A549 (cell line): ENCODE measurements around the gene STAC. TPM values are rescaled to one million over a fixed set of nuclear protein-coding genes. Genes with fewer than 3 reads are reported as not detected.

Experiments
- ATAC-seq, 2 experiments: fragments of 200-7000 bp in 1 of 2; fragments of >200 bp in 1 of 2; cut with Nextera tagmentation in 1 of 2; cut with Tn5 transposase in 1 of 2; 3 replicates each; pipeline versions ENCODE4 v1.8.0 to v1.9.1; 2018 to 2020; ENCODE audit warnings: mild to moderate bottlenecking in 1 of 2, moderate library complexity in 1 of 2
- CTCF ChIA-PET: fragments of 300-600 bp; sonication (Branson Sonifier 250); formaldehyde crosslinking; extraction: SDS; loops from one replicate; lab custom pipeline; 2021; ENCODE audit warnings: antibody characterized with exemption, inconsistent platforms; lab: Yijun Ruan, JAX
- POLR2A ChIA-PET: fragments of 350-600 bp; formaldehyde crosslinking; extraction: SDS; loops from one replicate; lab custom pipeline; 2021; ENCODE audit warnings: antibody characterized with exemption, inconsistent platforms; lab: Yijun Ruan, JAX
- DNase-seq, 2 experiments: peaks; one replicate each; pipeline versions ENCODE4 v3.0.0 to v3.0.0-alpha.2; 2011 to 2016; ENCODE audit warnings: low read depth in 1 of 2, low spot score in 1 of 2
- FAIRE-seq: peaks from 2 replicates; lab custom pipeline; 2011; peaks lifted over from hg19 to GRCh38; lab: Jason Lieb, UNC
- H3K27ac ChIP-seq, 2 experiments: fragments of >200 bp; sonication (Bioruptor Twin); formaldehyde crosslinking; 3 replicates each; pipeline ENCODE4 v1.5.1; 2016 to 2017
- H3K4me1 ChIP-seq: fragments of >200 bp; sonication (Bioruptor Twin); formaldehyde crosslinking; 3 replicates; pipeline ENCODE4 v1.6.1; 2016
- H3K4me2 ChIP-seq: fragments of >200 bp; sonication (Bioruptor Twin); formaldehyde crosslinking; 3 replicates; pipeline ENCODE4 v1.6.1; 2016
- H3K4me3 ChIP-seq: fragments of >200 bp; sonication (Bioruptor Twin); formaldehyde crosslinking; 3 replicates; pipeline ENCODE4 v1.5.1; 2016
- H3K9me3 ChIP-seq: fragments of >200 bp; sonication (Bioruptor Twin); formaldehyde crosslinking; 3 replicates; pipeline ENCODE4 v1.6.1; 2016
- BHLHE40 ChIP-seq: IDR thresholded peaks from 2 replicates; pipeline ENCODE4 v1.6.1; 2012; ENCODE audit warnings: low read depth, low read length, inconsistent platforms
- CBX2 ChIP-seq: fragments of 200-600 bp; sonication (generic); IDR thresholded peaks from 2 replicates; pipeline ENCODE4 v1.6.1; 2016; ENCODE audit warnings: low read depth, mild to moderate bottlenecking, borderline replicate concordance
- CBX8 ChIP-seq: fragments of 200-600 bp; sonication (generic); IDR thresholded peaks from 2 replicates; pipeline ENCODE4 v1.6.1; 2016
- CEBPB ChIP-seq, 2 experiments: fragments of >200 bp in 1 of 2; sonication (Bioruptor Twin) in 1 of 2; formaldehyde crosslinking in 1 of 2; IDR thresholded peaks; 2 replicates each; pipeline ENCODE4 v1.6.1; 2012 to 2016
- CHD2 ChIP-seq: fragments of 150-350 bp; IDR thresholded peaks from 2 replicates; pipeline ENCODE4 v1.6.1; 2014; ENCODE audit warnings: low read length; ENCODE audit not compliant: partially characterized antibody
- CHD4 ChIP-seq: fragments of 200-600 bp; sonication (generic); IDR thresholded peaks from 2 replicates; pipeline ENCODE4 v1.6.1; 2016; ENCODE audit warnings: antibody characterized with exemption, mild to moderate bottlenecking, borderline replicate concordance
- EHF ChIP-seq: fragments of 250-450 bp; sonication (Bioruptor Pico); IDR thresholded peaks from 2 replicates; pipeline ENCODE4 v1.5.0; 2020; ENCODE audit warnings: mild to moderate bottlenecking
- EHMT2 ChIP-seq: fragments of 200-600 bp; sonication (generic); IDR thresholded peaks from 2 replicates; pipeline ENCODE4 v1.6.1; 2016; ENCODE audit warnings: antibody characterized with exemption, low read depth, mild to moderate bottlenecking, moderate library complexity
- FOSB ChIP-seq: fragments of 250-450 bp; sonication (Bioruptor Pico); IDR thresholded peaks from 2 replicates; pipeline ENCODE4 v1.5.0; 2020; ENCODE audit warnings: mild to moderate bottlenecking, moderate library complexity
- FOXS1 ChIP-seq: fragments of 250-450 bp; sonication (Bioruptor Pico); IDR thresholded peaks from 2 replicates; pipeline ENCODE4 v1.5.0; 2020; ENCODE audit warnings: mild to moderate bottlenecking, moderate library complexity
- HDAC2 ChIP-seq: fragments of 200-600 bp; sonication (generic); IDR thresholded peaks from 2 replicates; pipeline ENCODE4 v1.6.1; 2016
- HEYL ChIP-seq: fragments of 250-450 bp; sonication (Bioruptor Pico); IDR thresholded peaks from 2 replicates; pipeline ENCODE4 v1.8.0; 2021; ENCODE audit warnings: mild to moderate bottlenecking, moderate library complexity
- HOXB5 ChIP-seq: fragments of 250-450 bp; sonication (Bioruptor Pico); IDR thresholded peaks from 2 replicates; pipeline ENCODE4 v1.5.0; 2020; ENCODE audit warnings: mild to moderate bottlenecking, moderate library complexity
- JUNB ChIP-seq: fragments of >200 bp; sonication (Bioruptor Twin); formaldehyde crosslinking; IDR thresholded peaks from 2 replicates; pipeline ENCODE4 v1.6.1; 2016
- KDM1A ChIP-seq: fragments of 200-600 bp; sonication (generic); IDR thresholded peaks from 2 replicates; pipeline ENCODE4 v1.6.1; 2016; ENCODE audit warnings: low read depth, mild to moderate bottlenecking
- KDM5A ChIP-seq: fragments of 200-600 bp; sonication (generic); IDR thresholded peaks from 2 replicates; pipeline ENCODE4 v1.6.1; 2016; ENCODE audit warnings: antibody characterized with exemption, mild to moderate bottlenecking
- NPAS2 ChIP-seq: fragments of 250-450 bp; sonication (Bioruptor Pico); IDR thresholded peaks from 2 replicates; pipeline ENCODE4 v1.8.0; 2022; ENCODE audit warnings: mild to moderate bottlenecking, moderate library complexity, borderline replicate concordance
- PHF8 ChIP-seq: fragments of 200-600 bp; sonication (generic); IDR thresholded peaks from 2 replicates; pipeline ENCODE4 v1.6.1; 2016; ENCODE audit warnings: low read depth, mild to moderate bottlenecking, antibody characterized with exemption, moderate library complexity, borderline replicate concordance
- POLR2A ChIP-seq: IDR thresholded peaks from 2 replicates; pipeline ENCODE4 v1.6.1; 2012; ENCODE audit warnings: mild to moderate bottlenecking, low read length
- RAD21 ChIP-seq, 2 experiments: fragments of >200 bp in 1 of 2; sonication (Bioruptor Twin) in 1 of 2; formaldehyde crosslinking in 1 of 2; IDR thresholded peaks in 1 of 2; conservative IDR thresholded peaks in 1 of 2; 2 replicates in 1 of 2; 3 replicates in 1 of 2; pipeline ENCODE4 v1.6.1; 2012 to 2018; ENCODE audit warnings: inconsistent platforms in 1 of 2
- RARB ChIP-seq: fragments of 250-450 bp; sonication (Bioruptor Pico); IDR thresholded peaks from 2 replicates; pipeline ENCODE4 v1.8.0; 2021; ENCODE audit warnings: mild to moderate bottlenecking, moderate library complexity
- RCOR1 ChIP-seq: fragments of 150-350 bp; IDR thresholded peaks from 2 replicates; pipeline ENCODE4 v1.6.1; 2014; ENCODE audit warnings: antibody characterized with exemption, low read length, low read depth
- RFX5 ChIP-seq: fragments of 450-650 bp; IDR thresholded peaks from 2 replicates; pipeline ENCODE4 v1.7.1; 2014; ENCODE audit warnings: antibody characterized with exemption, mild to moderate bottlenecking, moderate library complexity
- SMC3 ChIP-seq: fragments of >200 bp; sonication (Bioruptor Twin); formaldehyde crosslinking; IDR thresholded peaks from 3 replicates; pipeline ENCODE4 v1.6.1; 2018; ENCODE audit warnings: inconsistent platforms
- SREBF2 ChIP-seq: fragments of 450-650 bp; IDR thresholded peaks from 2 replicates; pipeline ENCODE4 v1.6.1; 2014; ENCODE audit warnings: mild to moderate bottlenecking, moderate library complexity
- TP53 ChIP-seq: fragments of 250-450 bp; sonication (Bioruptor Pico); IDR thresholded peaks from 2 replicates; pipeline ENCODE4 v1.5.0; 2021; ENCODE audit warnings: mild to moderate bottlenecking, moderate library complexity
- ZNF302 ChIP-seq: fragments of 250-450 bp; sonication (Bioruptor Pico); IDR thresholded peaks from 2 replicates; pipeline ENCODE4 v1.9.0; 2021; ENCODE audit warnings: inconsistent platforms, mild to moderate bottlenecking, moderate library complexity
- ZSCAN20 ChIP-seq: fragments of 250-450 bp; sonication (Bioruptor Pico); IDR thresholded peaks from 2 replicates; pipeline ENCODE4 v1.8.0; 2022; ENCODE audit warnings: mild to moderate bottlenecking, moderate library complexity
- WGBS: methylation state at CpG from one replicate; pipeline ENCODE4 v1.1.6; 2017; ENCODE audit errors: missing lambda C conversion rate; 5-methylcytosine and 5-hydroxymethylcytosine counted together
- polyA plus RNA-seq, 4 experiments: library from polyadenylated mRNA; depleted of rRNA in 3 of 4; stranded (reverse); fragments of >200 nt; fragmentation: RNase III in 1 of 4; extraction: RNeasy Plus Mini Kit Qiagen cat#74134 plus additional on column Dnase treatment in 1 of 4; gene quantifications; 2 replicates in 3 of 4; 3 replicates in 1 of 4; pipeline ENCODE4 v1.2.3, GENCODE V29; 2011 to 2017
- TF ChIP-seq, protein P1 (sequence below): fragments of >200 bp; sonication (Bioruptor Twin); formaldehyde crosslinking; IDR thresholded peaks from 3 replicates; pipeline ENCODE4 v1.6.1; 2016
- TF ChIP-seq, protein P2 (sequence below): IDR thresholded peaks from 2 replicates; pipeline ENCODE4 v1.6.1; 2012; ENCODE audit warnings: low read depth, borderline replicate concordance
- TF ChIP-seq, protein P3 (sequence below): fragments of 250-450 bp; sonication (Bioruptor Pico); IDR thresholded peaks from 2 replicates; pipeline ENCODE4 v1.5.0; 2021; ENCODE audit warnings: mild to moderate bottlenecking, moderate library complexity, borderline replicate concordance
- TF ChIP-seq, protein P4 (sequence below): IDR thresholded peaks from 2 replicates; pipeline ENCODE4 v1.6.1; 2012
- TF ChIP-seq, protein P5 (sequence below): IDR thresholded peaks from 2 replicates; pipeline ENCODE4 v1.6.1; 2012

The STAC gene
- polyA plus RNA-seq, 2 of the 4 experiments (the other 2 are of a cell fraction), result 2.2 to 3.4 TPM

DNA sequence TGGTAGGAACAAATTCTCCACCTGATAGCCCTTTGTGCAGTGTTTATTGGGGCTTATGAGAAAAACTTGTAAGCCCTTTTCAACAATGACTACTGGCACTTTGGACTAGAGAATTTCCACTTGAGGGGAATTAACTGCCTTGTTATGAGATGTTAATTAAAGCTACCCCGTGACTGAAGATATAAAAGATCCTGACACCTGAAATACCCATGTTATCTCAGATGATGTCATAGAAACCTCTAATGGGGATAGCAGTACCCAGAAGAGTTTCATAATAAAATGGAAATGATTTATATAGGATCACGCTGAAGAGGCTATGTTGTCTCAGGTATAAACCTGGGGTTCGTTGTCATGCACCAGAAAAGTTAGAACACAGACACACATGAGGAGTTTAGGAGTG lies 14.5 kb upstream of the STAC start:
- DNase-seq (no peak), FAIRE-seq (no peak), ATAC-seq (no peak)
- Histone ChIP-seq H3K4me2 (no peak overlapping the region), H3K9me3 (no peaks in the 10 kb centered on the region), H3K27ac (no peak overlapping the region), H3K4me1 (peaks cover 24% of the 10 kb centered on the region), H3K4me3 (no peak overlapping the region)
- CTCF ChIA-PET, result no interaction called here
- WGBS, result 42% methylated on average over 3 of the region's 3 CpGs
- TF ChIP-seq CHD2 (no peak), FOXS1 (CRISPR knock-in tag) (no peak), CEBPB (IDR thresholded peaks at IDR 0.05) (no peak), PHF8 (no peak), BHLHE40 (no peak), RAD21 (conservative IDR thresholded peaks at IDR 0.05 in 1 of 2, IDR thresholded peaks at IDR 0.05 in 1 of 2) (no peak), ZSCAN20 (CRISPR knock-in tag) (no peak), EHF (no peak), ZNF302 (CRISPR knock-in tag) (no peak), HEYL (no peak), TP53 (CRISPR knock-in tag) (no peak), RFX5 (no peak), NPAS2 (CRISPR knock-in tag) (no peak), RARB (no peak), SREBF2 (no peak), RCOR1 (no peak)
- TF ChIP-seq, protein P1, sequence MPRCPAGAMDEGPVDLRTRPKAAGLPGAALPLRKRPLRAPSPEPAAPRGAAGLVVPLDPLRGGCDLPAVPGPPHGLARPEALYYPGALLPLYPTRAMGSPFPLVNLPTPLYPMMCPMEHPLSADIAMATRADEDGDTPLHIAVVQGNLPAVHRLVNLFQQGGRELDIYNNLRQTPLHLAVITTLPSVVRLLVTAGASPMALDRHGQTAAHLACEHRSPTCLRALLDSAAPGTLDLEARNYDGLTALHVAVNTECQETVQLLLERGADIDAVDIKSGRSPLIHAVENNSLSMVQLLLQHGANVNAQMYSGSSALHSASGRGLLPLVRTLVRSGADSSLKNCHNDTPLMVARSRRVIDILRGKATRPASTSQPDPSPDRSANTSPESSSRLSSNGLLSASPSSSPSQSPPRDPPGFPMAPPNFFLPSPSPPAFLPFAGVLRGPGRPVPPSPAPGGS, result no peak
- TF ChIP-seq, protein P2, sequence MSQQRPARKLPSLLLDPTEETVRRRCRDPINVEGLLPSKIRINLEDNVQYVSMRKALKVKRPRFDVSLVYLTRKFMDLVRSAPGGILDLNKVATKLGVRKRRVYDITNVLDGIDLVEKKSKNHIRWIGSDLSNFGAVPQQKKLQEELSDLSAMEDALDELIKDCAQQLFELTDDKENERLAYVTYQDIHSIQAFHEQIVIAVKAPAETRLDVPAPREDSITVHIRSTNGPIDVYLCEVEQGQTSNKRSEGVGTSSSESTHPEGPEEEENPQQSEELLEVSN, result no peak
- TF ChIP-seq, protein P3, sequence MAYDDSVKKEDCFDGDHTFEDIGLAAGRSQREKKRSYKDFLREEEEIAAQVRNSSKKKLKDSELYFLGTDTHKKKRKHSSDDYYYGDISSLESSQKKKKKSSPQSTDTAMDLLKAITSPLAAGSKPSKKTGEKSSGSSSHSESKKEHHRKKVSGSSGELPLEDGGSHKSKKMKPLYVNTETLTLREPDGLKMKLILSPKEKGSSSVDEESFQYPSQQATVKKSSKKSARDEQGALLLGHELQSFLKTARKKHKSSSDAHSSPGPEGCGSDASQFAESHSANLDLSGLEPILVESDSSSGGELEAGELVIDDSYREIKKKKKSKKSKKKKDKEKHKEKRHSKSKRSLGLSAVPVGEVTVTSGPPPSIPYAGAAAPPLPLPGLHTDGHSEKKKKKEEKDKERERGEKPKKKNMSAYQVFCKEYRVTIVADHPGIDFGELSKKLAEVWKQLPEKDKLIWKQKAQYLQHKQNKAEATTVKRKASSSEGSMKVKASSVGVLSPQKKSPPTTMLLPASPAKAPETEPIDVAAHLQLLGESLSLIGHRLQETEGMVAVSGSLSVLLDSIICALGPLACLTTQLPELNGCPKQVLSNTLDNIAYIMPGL (CRISPR knock-in tag), result no peak
- TF ChIP-seq, protein P4, sequence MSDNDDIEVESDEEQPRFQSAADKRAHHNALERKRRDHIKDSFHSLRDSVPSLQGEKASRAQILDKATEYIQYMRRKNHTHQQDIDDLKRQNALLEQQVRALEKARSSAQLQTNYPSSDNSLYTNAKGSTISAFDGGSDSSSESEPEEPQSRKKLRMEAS, result no peak
- POLR2A ChIA-PET, result no interaction called here

DNA sequence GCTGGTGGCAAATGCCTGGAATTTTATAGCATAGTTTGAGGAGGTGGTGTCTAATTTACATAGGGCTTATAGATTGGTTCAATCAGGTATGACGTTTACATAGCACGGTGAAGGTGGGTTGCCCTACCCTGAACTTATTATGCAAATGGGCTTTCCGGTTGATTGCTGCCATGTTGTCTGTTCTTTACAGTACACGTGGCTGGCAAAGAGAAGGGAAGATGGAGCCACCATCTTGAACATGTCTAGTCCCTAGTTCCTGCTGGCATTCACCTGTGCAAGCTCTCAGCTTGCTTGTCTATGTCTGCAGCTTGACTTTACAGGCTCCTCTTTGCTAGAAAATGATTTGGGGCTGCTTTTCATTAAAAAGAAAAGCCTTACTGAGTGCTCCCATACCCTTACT lies 14.0 kb upstream of the STAC start:
- no peak overlapping the region for H3K4me3 ChIP-seq
- peaks cover 24% of the 10 kb centered on the region for H3K4me1 ChIP-seq
- H3K9me3 ChIP-seq, result no peaks in the 10 kb centered on the region
- 59% methylated on average over 4 of the region's 4 CpGs for WGBS
- POLR2A ChIA-PET, result no interaction called here
- no peak overlapping the region for H3K4me2 ChIP-seq
- TF ChIP-seq HOXB5 (CRISPR knock-in tag), result no peak
- TF ChIP-seq PHF8, result no peak
- no peak for TF ChIP-seq JUNB
- TF ChIP-seq, protein P5, sequence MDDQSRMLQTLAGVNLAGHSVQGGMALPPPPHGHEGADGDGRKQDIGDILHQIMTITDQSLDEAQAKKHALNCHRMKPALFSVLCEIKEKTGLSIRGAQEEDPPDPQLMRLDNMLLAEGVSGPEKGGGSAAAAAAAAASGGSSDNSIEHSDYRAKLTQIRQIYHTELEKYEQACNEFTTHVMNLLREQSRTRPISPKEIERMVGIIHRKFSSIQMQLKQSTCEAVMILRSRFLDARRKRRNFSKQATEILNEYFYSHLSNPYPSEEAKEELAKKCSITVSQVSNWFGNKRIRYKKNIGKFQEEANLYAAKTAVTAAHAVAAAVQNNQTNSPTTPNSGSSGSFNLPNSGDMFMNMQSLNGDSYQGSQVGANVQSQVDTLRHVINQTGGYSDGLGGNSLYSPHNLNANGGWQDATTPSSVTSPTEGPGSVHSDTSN, result no peak
- no peak for TF ChIP-seq SMC3
- TF ChIP-seq KDM1A, result no peak
- no peak for TF ChIP-seq CHD4
- TF ChIP-seq CEBPB (IDR thresholded peaks at IDR 0.05), result no peak
- TF ChIP-seq POLR2A, result no peak
- TF ChIP-seq FOSB (CRISPR knock-in tag), result no peak
- TF ChIP-seq KDM5A, result no peak
- TF ChIP-seq, protein P4, result no peak
- TF ChIP-seq CBX8, result no peak
- TF ChIP-seq EHMT2, result no peak
- TF ChIP-seq HDAC2, result no peak
- TF ChIP-seq CBX2, result no peak
- ATAC-seq, result no peak
- CTCF ChIA-PET, result no interaction called here
- no peak for FAIRE-seq
- no peak for DNase-seq
- no peak overlapping the region for H3K27ac ChIP-seq
